CD8-positive, alpha-beta memory T cell (primary cell): ENCODE results near the gene SLC43A3. TPM values are rescaled to one million over a fixed set of nuclear protein-coding genes. Genes with fewer than 3 reads are reported as not detected.

Experiments
- CTCF ChIA-PET: fragments of 350-600 bp; sonication (Branson Sonifier 250); formaldehyde crosslinking; loops from one replicate; lab custom pipeline; 2021; ENCODE audit warnings: antibody characterized with exemption; lab: Charles Lee
- POLR2A ChIA-PET: fragments of 350-600 bp; sonication (Branson Sonifier 250); formaldehyde crosslinking; loops from one replicate; lab custom pipeline; 2021; ENCODE audit warnings: antibody characterized with exemption; lab: Charles Lee
- DNase-seq, 5 donors: peaks; one replicate each; pipeline versions ENCODE4 v3.0.0 to v3.0.0-alpha.2; 2020 to 2022; ENCODE audit warnings: mixed read lengths in 1 of 5
- H3K27ac ChIP-seq: one replicate; pipeline ENCODE4 v1.7.0; 2013; ENCODE audit warnings: low read depth, mild to moderate bottlenecking, low read length, moderate library complexity
- H3K27me3 ChIP-seq: 2 replicates; pipeline ENCODE4 v1.7.0; 2013; ENCODE audit warnings: low read length, mild to moderate bottlenecking; ENCODE audit not compliant: insufficient read depth, poor library complexity, severe bottlenecking
- H3K36me3 ChIP-seq: 2 replicates; pipeline ENCODE4 v1.7.0; 2013; ENCODE audit warnings: mild to moderate bottlenecking, low read length, moderate library complexity; ENCODE audit not compliant: insufficient read depth
- H3K4me1 ChIP-seq: 2 replicates; pipeline ENCODE4 v1.7.0; 2013; ENCODE audit warnings: mild to moderate bottlenecking, low read length, moderate library complexity; ENCODE audit not compliant: insufficient read depth
- H3K4me3 ChIP-seq: 2 replicates; pipeline ENCODE4 v1.7.0; 2013; ENCODE audit warnings: mild to moderate bottlenecking, low read length
- H3K9me3 ChIP-seq: 2 replicates; pipeline ENCODE4 v1.7.0; 2013; ENCODE audit warnings: mild to moderate bottlenecking, low read length
- H3K27ac Mint-ChIP-seq, 8 donors: one replicate each; pipeline ENCODE4 v1.8.0; 2020 to 2021; ENCODE audit warnings: mixed read lengths in 8 of 8, mild to moderate bottlenecking in 6 of 8, inconsistent platforms in 3 of 8, moderate library complexity in 3 of 8
- H3K27me3 Mint-ChIP-seq, 2 donors: one replicate each; pipeline ENCODE4 v1.8.0; 2020 to 2021; ENCODE audit warnings: mixed read lengths in 2 of 2, mild to moderate bottlenecking in 1 of 2, moderate library complexity in 1 of 2
- H3K36me3 Mint-ChIP-seq, 3 donors: one replicate each; pipeline ENCODE4 v1.8.0; 2020 to 2021; ENCODE audit warnings: mixed read lengths in 3 of 3, inconsistent platforms in 1 of 3, mild to moderate bottlenecking in 1 of 3
- H3K4me1 Mint-ChIP-seq, 3 donors: one replicate each; pipeline ENCODE4 v1.8.0; 2020 to 2021; ENCODE audit warnings: mixed read lengths in 3 of 3, inconsistent platforms in 1 of 3, mild to moderate bottlenecking in 1 of 3
- H3K4me3 Mint-ChIP-seq, 7 donors: one replicate each; pipeline ENCODE4 v1.8.0; 2020 to 2021; ENCODE audit warnings: mixed read lengths in 7 of 7, mild to moderate bottlenecking in 6 of 7, moderate library complexity in 4 of 7, inconsistent platforms in 2 of 7
- H3K9me3 Mint-ChIP-seq, 5 donors: one replicate each; pipeline ENCODE4 v1.8.0; 2020 to 2022; ENCODE audit warnings: mixed read lengths in 5 of 5, mild to moderate bottlenecking in 3 of 5, moderate library complexity in 2 of 5, inconsistent platforms in 1 of 5
- polyA plus RNA-seq: library from polyadenylated mRNA; unstranded; fragments of 300-500 nt; fragmentation: Illumina TruSeq; gene quantifications from one replicate; pipeline ENCODE4 v1.2.3, GENCODE V29; 2021
- total RNA-seq, 2 experiments: library from RNA; stranded (reverse); gene quantifications; one replicate each; pipeline ENCODE4 v1.2.3, GENCODE V29; 2021

SLC43A3 gene
- total and polyA plus RNA-seq, 3 experiments from 2014 or later, result 32.6 to 447 (median 434) TPM

DNA sequence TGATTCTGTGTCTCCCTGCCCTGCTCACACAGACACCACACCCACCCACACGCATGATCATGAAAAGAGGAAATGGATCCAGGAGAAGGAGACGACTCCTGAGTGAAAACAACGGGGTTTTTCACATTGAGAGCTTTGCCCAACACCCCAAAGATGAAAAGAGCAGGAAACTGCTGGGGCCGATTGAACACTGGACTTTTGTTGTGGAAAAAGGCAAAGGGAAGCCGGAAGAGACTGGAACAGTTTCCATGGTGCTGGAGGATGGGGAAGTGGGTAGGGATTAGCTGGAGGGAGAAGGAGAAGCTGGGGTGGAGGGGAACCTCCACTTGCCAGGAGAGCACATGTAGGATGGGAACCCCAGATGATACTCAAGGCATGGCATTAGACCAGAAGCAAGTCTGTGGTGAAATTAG is 5.2 kb upstream of the SLC43A3 start:
- Histone ChIP-seq H3K27ac (peak overlapping the region; percentile 16), H3K4me3 (no peak overlapping the region), H3K9me3 (no peaks in the 10 kb centered on the region), H3K36me3 (no peaks in the 10 kb centered on the region), H3K4me1 (peaks cover 3% of the 10 kb centered on the region), H3K27me3 (no peaks in the 10 kb centered on the region)
- Mint-ChIP-seq H3K36me3 (no peaks in the 10 kb centered on the region), H3K4me3 (no peak overlapping the region), H3K4me1 (peaks cover 5 to 9% (median 6%) of the 10 kb centered on the region in 3 donors), H3K27me3 (no peaks in the 10 kb centered on the region), H3K27ac (peak overlapping the region in 1 of 8 donors; percentile 52), H3K9me3 (no peaks in the 10 kb centered on the region)
- ChIA-PET CTCF (interaction anchor here (4.0 kb wide), 1 partner anchor 25 kb away, joined by 21 read pairs; no protein-coding TSS in a partner anchor), POLR2A (no interaction called here)
- DNase-seq, result no peak

DNA sequence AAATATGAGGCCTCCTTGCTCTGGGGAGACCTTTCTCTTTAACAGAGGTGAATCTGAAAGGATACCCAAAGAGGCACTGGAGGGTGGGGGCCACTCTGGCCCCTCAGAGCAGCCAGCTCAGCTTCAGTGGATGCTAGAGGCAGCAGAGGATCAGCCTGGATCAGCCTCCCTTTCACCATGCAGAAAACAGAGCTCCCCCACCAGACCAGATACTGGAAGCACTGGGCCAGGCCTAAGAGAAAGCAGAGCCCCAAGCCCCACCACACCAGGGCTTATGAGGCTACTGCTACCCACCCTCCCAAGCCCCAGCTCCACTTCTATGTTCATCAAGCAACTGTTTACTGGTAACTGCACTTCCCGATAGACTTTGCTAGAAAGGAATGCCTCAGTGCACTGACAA is 4.0 kb upstream of the SLC43A3 start:
- H3K27ac Mint-ChIP-seq, result peak overlapping the region in 1 of 8 donors; percentile 14
- Histone ChIP-seq H3K9me3 (no peaks in the 10 kb centered on the region), H3K4me3 (no peak overlapping the region), H3K36me3 (no peaks in the 10 kb centered on the region), H3K27ac (no peak overlapping the region), H3K27me3 (no peaks in the 10 kb centered on the region), H3K4me1 (peaks cover 11% of the 10 kb centered on the region)
- H3K9me3 Mint-ChIP-seq, result no peaks in the 10 kb centered on the region
- no peak overlapping the region for H3K4me3 Mint-ChIP-seq
- ChIA-PET POLR2A (no interaction called here), CTCF (interaction anchor here (1.3 to 4.0 kb wide), 2 partner anchors 26 to 210 kb away, joined by 3 to 21 read pairs; no protein-coding TSS in a partner anchor)
- H3K27me3 Mint-ChIP-seq, result no peaks in the 10 kb centered on the region
- H3K4me1 Mint-ChIP-seq, result peaks cover 15 to 21% (median 16%) of the 10 kb centered on the region in 3 donors
- H3K36me3 Mint-ChIP-seq, result no peaks in the 10 kb centered on the region
- DNase-seq, result no peak

DNA sequence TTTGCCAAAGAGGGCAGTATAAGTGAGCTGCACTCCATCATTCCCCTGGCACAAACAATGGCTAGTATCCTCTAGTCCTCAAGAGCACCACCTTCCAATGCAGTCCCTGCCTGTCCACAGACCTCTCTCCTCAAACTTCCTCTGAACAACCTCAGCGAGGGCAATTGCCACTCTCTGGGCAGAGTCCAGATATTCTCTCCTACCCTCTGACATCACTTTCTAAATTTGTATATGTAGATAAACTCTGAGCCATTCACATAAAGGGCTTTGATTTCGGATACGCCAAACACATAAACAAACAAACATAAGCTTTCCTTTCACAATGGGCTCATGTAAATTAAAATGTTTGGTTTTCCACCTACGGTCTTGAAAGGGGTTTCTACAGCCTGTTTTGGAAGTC is 3.0 kb upstream of the SLC43A3 start:
- Histone ChIP-seq H3K9me3 (no peaks in the 10 kb centered on the region), H3K36me3 (no peaks in the 10 kb centered on the region), H3K27me3 (no peaks in the 10 kb centered on the region), H3K4me3 (no peak overlapping the region), H3K27ac (no peak overlapping the region), H3K4me1 (peaks cover 21% of the 10 kb centered on the region)
- Mint-ChIP-seq H3K27me3 (no peaks in the 10 kb centered on the region), H3K27ac (peak overlapping the region in 6 of 8 donors; percentile 6 to 75 (median 50)), H3K4me3 (peak overlapping the region in 2 of 7 donors; percentile 15 to 58), H3K4me1 (peaks cover 25 to 31% (median 26%) of the 10 kb centered on the region in 3 donors), H3K9me3 (no peaks in the 10 kb centered on the region), H3K36me3 (no peaks in the 10 kb centered on the region)
- POLR2A ChIA-PET, result no interaction called here
- CTCF ChIA-PET, result interaction anchor here (1.3 to 4.0 kb wide), 2 partner anchors 27 to 211 kb away, joined by 3 to 21 read pairs; no protein-coding TSS in a partner anchor
- DNase-seq, result no peak

DNA sequence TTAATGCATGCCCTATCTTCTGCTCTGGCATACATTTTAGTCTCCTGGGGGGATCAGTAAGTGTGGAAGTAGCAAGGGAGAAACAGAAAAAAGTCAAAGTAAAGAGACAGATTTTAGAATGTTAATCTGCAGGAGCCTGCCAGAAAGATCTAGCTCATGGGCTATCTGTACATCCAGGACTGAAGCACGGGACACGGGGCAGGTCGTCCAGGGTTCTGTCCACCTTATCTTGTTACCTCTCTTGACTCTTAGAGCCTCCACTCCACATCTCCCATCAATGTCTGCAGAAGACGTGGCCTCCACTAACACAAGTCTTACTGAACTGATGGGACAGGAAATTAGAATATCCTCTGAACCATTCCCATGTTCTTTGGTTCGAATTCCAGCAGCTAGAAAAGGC is 1.7 kb upstream of the SLC43A3 start:
- H3K9me3 ChIP-seq, result no peaks in the 10 kb centered on the region
- no peak overlapping the region for H3K4me3 Mint-ChIP-seq
- no peaks in the 10 kb centered on the region for H3K9me3 Mint-ChIP-seq
- peaks cover 35 to 44% (median 39%) of the 10 kb centered on the region in 3 donors for H3K4me1 Mint-ChIP-seq
- peaks cover 34% of the 10 kb centered on the region for H3K4me1 ChIP-seq
- H3K36me3 ChIP-seq, result no peaks in the 10 kb centered on the region
- H3K27me3 Mint-ChIP-seq, result no peaks in the 10 kb centered on the region
- no peak overlapping the region for H3K27ac ChIP-seq
- no peak overlapping the region for H3K4me3 ChIP-seq
- DNase-seq, result no peak
- peak overlapping the region in 1 of 8 donors; percentile 92 for H3K27ac Mint-ChIP-seq
- no peaks in the 10 kb centered on the region for H3K27me3 ChIP-seq
- H3K36me3 Mint-ChIP-seq, result peaks cover 0 to 4% (median 0%) of the 10 kb centered on the region in 3 donors
- ChIA-PET POLR2A (no interaction called here), CTCF (interaction anchor here (1.4 to 6.1 kb wide), 2 partner anchors 28 to 65 kb away, joined by 3 to 62 read pairs; no protein-coding TSS in a partner anchor)

DNA sequence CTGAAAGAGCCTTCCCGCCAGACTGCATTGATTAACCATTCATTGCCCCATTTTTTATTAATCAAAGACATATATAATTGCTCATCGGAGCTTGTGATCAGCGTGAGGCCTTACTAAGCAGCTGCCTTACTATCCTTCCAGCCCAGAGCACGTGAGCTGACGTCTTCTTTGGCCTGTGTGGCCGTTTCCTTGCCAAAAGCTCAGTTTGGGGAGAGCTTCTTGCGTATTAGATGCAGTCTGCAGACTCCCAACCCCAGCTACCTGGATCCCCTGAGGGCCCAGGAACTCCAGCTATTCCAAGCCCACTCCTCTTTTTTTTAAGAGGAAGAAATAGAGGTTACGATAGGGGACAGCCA is 784 bp upstream of the SLC43A3 start:
- Histone ChIP-seq H3K36me3 (no peaks in the 10 kb centered on the region), H3K4me1 (peaks cover 35% of the 10 kb centered on the region), H3K27me3 (no peaks in the 10 kb centered on the region), H3K9me3 (no peaks in the 10 kb centered on the region), H3K4me3 (no peak overlapping the region), H3K27ac (no peak overlapping the region)
- DNase-seq, result no peak
- Mint-ChIP-seq H3K4me1 (peaks cover 41 to 51% (median 48%) of the 10 kb centered on the region in 3 donors), H3K27ac (peak overlapping the region; percentile 64 to 97 (median 92)), H3K4me3 (peak overlapping the region; percentile 88 to 94 (median 90)), H3K9me3 (no peaks in the 10 kb centered on the region), H3K27me3 (no peaks in the 10 kb centered on the region), H3K36me3 (peaks cover 0 to 9% (median 2%) of the 10 kb centered on the region in 3 donors)
- POLR2A ChIA-PET, result no interaction called here
- CTCF ChIA-PET, result interaction anchor here (0.9 to 6.1 kb wide), 4 partner anchors 8 to 90 kb away, joined by 3 to 62 read pairs (median 3); no protein-coding TSS in a partner anchor

DNA sequence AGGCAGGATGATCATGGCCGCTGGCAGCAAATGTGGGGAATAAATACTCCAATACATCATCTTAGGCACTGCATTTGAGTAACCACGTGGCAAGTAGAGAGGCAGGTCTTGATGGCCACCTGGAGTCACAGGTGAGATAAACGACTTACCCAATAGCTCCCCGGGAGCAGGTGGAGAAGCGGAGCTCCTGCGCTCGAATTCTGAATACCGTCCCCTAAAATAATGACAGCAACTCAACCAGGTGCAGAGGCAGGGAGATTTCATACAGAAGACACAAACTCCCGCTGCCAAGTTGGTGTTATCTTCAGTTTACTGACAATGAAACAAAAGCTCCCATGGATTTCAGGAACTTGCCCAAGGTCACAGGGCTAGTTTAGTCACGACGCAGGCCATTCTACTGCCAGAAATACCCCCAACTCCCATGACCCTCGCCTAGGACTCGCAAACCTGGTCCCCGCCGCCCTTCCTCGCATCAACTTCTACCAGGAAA is 437 bp downstream of the SLC43A3 start:
- Histone ChIP-seq H3K27ac (peak overlapping the region; percentile 68), H3K27me3 (no peaks in the 10 kb centered on the region), H3K9me3 (no peaks in the 10 kb centered on the region), H3K4me3 (peak overlapping the region; percentile 43), H3K36me3 (no peaks in the 10 kb centered on the region), H3K4me1 (peaks cover 35% of the 10 kb centered on the region)
- H3K27ac Mint-ChIP-seq, result peak overlapping the region; percentile 92 to 97 (median 96)
- peaks cover 0 to 15% (median 2%) of the 10 kb centered on the region in 3 donors for H3K36me3 Mint-ChIP-seq
- peak overlapping the region; percentile 88 to 94 (median 90) for H3K4me3 Mint-ChIP-seq
- H3K27me3 Mint-ChIP-seq, result no peaks in the 10 kb centered on the region
- H3K4me1 Mint-ChIP-seq, result peaks cover 51 to 62% (median 61%) of the 10 kb centered on the region in 3 donors
- ChIA-PET POLR2A (interaction anchor here (2.2 kb wide), 1 partner anchor 91 kb away, joined by 6 read pairs; the partner anchor contains the start of gene SSRP1), CTCF (interaction anchor here (1.0 to 6.1 kb wide), 6 partner anchors 31 to 102 kb away, joined by 3 to 62 read pairs (median 3); partner anchors contain the start of gene RTN4RL2)
- H3K9me3 Mint-ChIP-seq, result no peaks in the 10 kb centered on the region
- DNase-seq, result peak in 1 of 5 donors; percentile 7

DNA sequence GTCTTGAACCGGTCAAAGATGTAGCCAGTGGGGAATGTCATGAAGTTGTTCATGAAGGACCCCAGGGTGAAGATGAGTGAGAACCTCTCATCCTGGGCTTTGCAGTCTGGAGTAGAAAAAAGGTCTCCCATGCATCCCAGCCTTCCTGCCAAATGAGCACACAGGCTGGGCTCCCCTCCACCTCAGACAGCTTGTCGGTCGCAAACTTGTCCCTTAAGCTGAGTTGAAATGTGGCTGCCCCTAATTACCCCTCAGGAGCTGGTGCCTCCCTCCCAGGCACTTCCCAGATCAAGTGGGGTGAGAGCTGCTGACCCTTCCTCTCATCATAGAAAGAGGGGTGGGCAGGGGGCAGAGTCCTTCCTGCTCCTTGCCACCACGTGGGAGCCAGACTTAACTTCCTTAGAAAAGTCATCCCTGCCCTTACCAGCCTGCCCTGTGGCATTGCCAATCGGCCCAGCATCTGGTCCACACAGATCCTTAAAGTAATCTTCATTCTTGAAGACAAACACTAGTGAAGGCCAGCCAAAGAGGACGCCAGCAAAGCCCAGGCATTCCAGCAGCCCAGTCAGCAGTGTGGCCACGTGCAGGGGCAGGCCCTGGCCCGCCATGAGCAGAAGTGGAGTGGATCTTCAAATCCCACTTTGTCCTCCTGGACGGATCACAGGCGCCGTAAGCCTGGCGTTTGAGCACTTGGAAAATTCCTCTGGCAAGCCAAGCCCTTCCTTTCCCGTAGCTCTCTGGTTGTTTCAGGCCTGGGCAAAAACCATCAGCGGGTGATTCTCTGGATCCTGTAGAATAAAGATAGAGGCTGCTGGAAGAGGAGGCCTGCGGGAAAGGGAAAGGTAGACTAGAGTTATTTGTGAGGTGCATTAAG is 1.1 kb downstream of the SLC43A3 start:
- Mint-ChIP-seq H3K27ac (peak overlapping the region; percentile 92 to 97 (median 96)), H3K36me3 (peaks cover 0 to 18% (median 2%) of the 10 kb centered on the region in 3 donors), H3K4me1 (peaks cover 52 to 67% (median 64%) of the 10 kb centered on the region in 3 donors), H3K4me3 (peak overlapping the region; percentile 88 to 94 (median 90)), H3K9me3 (no peaks in the 10 kb centered on the region), H3K27me3 (no peaks in the 10 kb centered on the region)
- H3K27ac ChIP-seq, result peak overlapping the region; percentile 68
- ChIA-PET POLR2A (interaction anchor here (1.9 to 2.2 kb wide), 2 partner anchors 33 to 90 kb away, joined by 6 to 9 read pairs; partner anchors contain the start of gene SSRP1), CTCF (interaction anchor here (1.0 to 6.1 kb wide), 7 partner anchors 31 to 142 kb away, joined by 3 to 62 read pairs (median 4); partner anchors contain the start of genes RTN4RL2 and UBE2L6)
- no peaks in the 10 kb centered on the region for H3K9me3 ChIP-seq
- no peak for DNase-seq
- peaks cover 35% of the 10 kb centered on the region for H3K4me1 ChIP-seq
- H3K4me3 ChIP-seq, result peak overlapping the region; percentile 43
- no peaks in the 10 kb centered on the region for H3K36me3 ChIP-seq
- no peaks in the 10 kb centered on the region for H3K27me3 ChIP-seq
